CD4-positive, alpha-beta T cell (primary cell): Measurements from ENCODE around the gene SYN1. TPM values are rescaled to one million over a fixed set of nuclear protein-coding genes. Genes with fewer than 3 reads are reported as not detected.

Source experiments
- ATAC-seq: fragments of 200-7000 bp; cut with Tn5 transposase; one replicate; pipeline ENCODE4 v1.10.0; 2022; ENCODE audit warnings: mild to moderate bottlenecking; ENCODE audit not compliant: poor library complexity
- CTCF ChIA-PET: fragments of 350-600 bp; sonication (Branson Sonifier 250); formaldehyde crosslinking; loops from one replicate; lab custom pipeline; 2021; ENCODE audit warnings: antibody characterized with exemption, inconsistent platforms; lab: Charles Lee
- POLR2A ChIA-PET: fragments of 350-600 bp; sonication (Branson Sonifier 250); formaldehyde crosslinking; loops from one replicate; lab custom pipeline; 2021; ENCODE audit warnings: antibody characterized with exemption, inconsistent platforms; lab: Charles Lee
- DNase-seq, 14 experiments: peaks; one replicate each; pipeline ENCODE4 v3.0.0-alpha.2; 2013 to 2020; ENCODE audit warnings: mixed read lengths in 2 of 14
- H3K27ac ChIP-seq, 2 donors: one replicate each; pipeline versions ENCODE4 v1.5.1 to v1.7.0; 2013; ENCODE audit warnings: low read length in 2 of 2, low read depth in 1 of 2, mild to moderate bottlenecking in 1 of 2
- H3K27me3 ChIP-seq, 2 experiments: 1 replicate in 1 of 2; 2 replicates in 1 of 2; pipeline versions ENCODE4 v1.6.1 to v1.7.0; 2013; ENCODE audit warnings: low read length in 2 of 2, control low read depth in 1 of 2, mild to moderate bottlenecking in 1 of 2, moderate library complexity in 1 of 2; ENCODE audit not compliant: insufficient read depth in 2 of 2, control insufficient read depth in 1 of 2
- H3K36me3 ChIP-seq: one replicate; pipeline ENCODE4 v1.6.1; 2013; ENCODE audit warnings: low read length, control low read depth; ENCODE audit not compliant: insufficient read depth
- H3K4me1 ChIP-seq: one replicate; pipeline ENCODE4 v1.6.1; 2013; ENCODE audit warnings: low read length, control low read depth; ENCODE audit not compliant: insufficient read depth
- H3K4me3 ChIP-seq: one replicate; pipeline ENCODE4 v1.5.1; 2013; ENCODE audit warnings: mild to moderate bottlenecking, low read length, moderate library complexity
- H3K9me3 ChIP-seq, 2 experiments: 1 replicate in 1 of 2; 2 replicates in 1 of 2; pipeline versions ENCODE4 v1.6.1 to v1.7.0; 2013; ENCODE audit warnings: low read length in 2 of 2, mild to moderate bottlenecking in 2 of 2, control low read depth in 1 of 2, moderate library complexity in 1 of 2; ENCODE audit not compliant: control insufficient read depth in 1 of 2, insufficient read depth in 1 of 2
- H3K27ac Mint-ChIP-seq: one replicate; pipeline ENCODE4 v1.8.0; 2020; ENCODE audit warnings: mixed read lengths
- H3K27me3 Mint-ChIP-seq: one replicate; pipeline ENCODE4 v1.8.0; 2021; ENCODE audit warnings: mixed read lengths
- H3K36me3 Mint-ChIP-seq: one replicate; pipeline ENCODE4 v1.8.0; 2021; ENCODE audit warnings: low read depth, mixed read lengths
- H3K4me1 Mint-ChIP-seq: one replicate; pipeline ENCODE4 v1.8.0; 2021; ENCODE audit warnings: low read depth, mixed read lengths
- H3K4me3 Mint-ChIP-seq: one replicate; pipeline ENCODE4 v1.8.0; 2020; ENCODE audit warnings: mild to moderate bottlenecking, mixed read lengths
- H3K9me3 Mint-ChIP-seq: one replicate; pipeline ENCODE4 v1.8.0; 2020; ENCODE audit warnings: mixed read lengths
- intact Hi-C, 2 experiments: fragments of 100-400 bp; cut with DNase I in 1 of 2; cut with micrococcal nuclease in 1 of 2; formaldehyde crosslinking; loops; one replicate each; pipeline versions ENCODE4 v1.15.1 to v1.9.0; 2023 to 2025; cut with DNase I, micrococcal nuclease
- total RNA-seq, 174 experiments: library from RNA in 2 of 174; stranded (reverse) in 2 of 174; gene quantifications; one replicate each; pipeline ENCODE4 v1.2.3 and lab custom pipeline; 2021 to 2026
- TF ChIP-seq, protein P1 (sequence below): fragments of 200-600 bp; IDR thresholded peaks from one replicate; pipeline ENCODE4 v1.8.0; 2022; ENCODE audit warnings: antibody characterized with exemption, mild to moderate bottlenecking

The SYN1 gene
- total RNA-seq, 2 experiments from 2014 or later, result 0.27 to 0.87 TPM

DNA sequence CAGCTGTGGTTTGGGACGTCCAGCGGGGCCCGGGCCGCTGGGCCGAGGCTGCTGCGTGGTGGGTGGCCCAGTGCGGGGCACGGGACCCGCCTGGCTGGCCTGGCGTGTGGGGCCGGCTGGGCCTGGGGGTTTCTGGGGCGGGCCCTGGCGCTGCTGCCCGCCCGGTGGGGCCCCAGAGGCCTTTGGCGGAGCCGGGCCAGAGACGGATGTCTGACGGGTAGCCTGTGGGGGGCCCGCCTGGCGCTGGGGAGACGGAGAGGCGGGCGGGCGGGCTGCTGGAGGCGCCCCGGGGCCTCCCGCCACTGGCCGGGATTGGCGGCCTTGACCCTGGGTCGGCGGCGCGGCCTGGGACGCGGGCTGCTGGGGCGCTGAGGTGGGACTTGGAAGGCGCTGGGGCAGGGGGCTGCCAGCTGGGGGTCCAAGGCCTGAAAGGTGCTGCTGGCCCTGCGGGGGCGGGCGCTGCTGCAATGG is 45.5 kb downstream of the SYN1 start:
- DNase-seq, result no peak
- Histone ChIP-seq H3K4me3 (no peak overlapping the region), H3K27ac (no peak overlapping the region), H3K4me1 (peaks cover 23% of the 10 kb centered on the region), H3K36me3 (peaks cover 21% of the 10 kb centered on the region), H3K27me3 (no peaks in the 10 kb centered on the region), H3K9me3 (peaks cover 0 to 3% of the 10 kb centered on the region in 2 experiments)
- TF ChIP-seq, protein P1, sequence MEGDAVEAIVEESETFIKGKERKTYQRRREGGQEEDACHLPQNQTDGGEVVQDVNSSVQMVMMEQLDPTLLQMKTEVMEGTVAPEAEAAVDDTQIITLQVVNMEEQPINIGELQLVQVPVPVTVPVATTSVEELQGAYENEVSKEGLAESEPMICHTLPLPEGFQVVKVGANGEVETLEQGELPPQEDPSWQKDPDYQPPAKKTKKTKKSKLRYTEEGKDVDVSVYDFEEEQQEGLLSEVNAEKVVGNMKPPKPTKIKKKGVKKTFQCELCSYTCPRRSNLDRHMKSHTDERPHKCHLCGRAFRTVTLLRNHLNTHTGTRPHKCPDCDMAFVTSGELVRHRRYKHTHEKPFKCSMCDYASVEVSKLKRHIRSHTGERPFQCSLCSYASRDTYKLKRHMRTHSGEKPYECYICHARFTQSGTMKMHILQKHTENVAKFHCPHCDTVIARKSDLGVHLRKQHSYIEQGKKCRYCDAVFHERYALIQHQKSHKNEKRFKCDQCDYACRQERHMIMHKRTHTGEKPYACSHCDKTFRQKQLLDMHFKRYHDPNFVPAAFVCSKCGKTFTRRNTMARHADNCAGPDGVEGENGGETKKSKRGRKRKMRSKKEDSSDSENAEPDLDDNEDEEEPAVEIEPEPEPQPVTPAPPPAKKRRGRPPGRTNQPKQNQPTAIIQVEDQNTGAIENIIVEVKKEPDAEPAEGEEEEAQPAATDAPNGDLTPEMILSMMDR, result no peak
- H3K27ac Mint-ChIP-seq, result no peak overlapping the region
- POLR2A ChIA-PET, result no interaction called here
- H3K9me3 Mint-ChIP-seq, result no peaks in the 10 kb centered on the region
- intact Hi-C loops, result no loop called here
- CTCF ChIA-PET, result no interaction called here
- H3K36me3 Mint-ChIP-seq, result peaks cover 33% of the 10 kb centered on the region
- peaks cover 5% of the 10 kb centered on the region for H3K27me3 Mint-ChIP-seq
- H3K4me1 Mint-ChIP-seq, result peaks cover 10% of the 10 kb centered on the region
- ATAC-seq, result no peak
- H3K4me3 Mint-ChIP-seq, result no peak overlapping the region

DNA sequence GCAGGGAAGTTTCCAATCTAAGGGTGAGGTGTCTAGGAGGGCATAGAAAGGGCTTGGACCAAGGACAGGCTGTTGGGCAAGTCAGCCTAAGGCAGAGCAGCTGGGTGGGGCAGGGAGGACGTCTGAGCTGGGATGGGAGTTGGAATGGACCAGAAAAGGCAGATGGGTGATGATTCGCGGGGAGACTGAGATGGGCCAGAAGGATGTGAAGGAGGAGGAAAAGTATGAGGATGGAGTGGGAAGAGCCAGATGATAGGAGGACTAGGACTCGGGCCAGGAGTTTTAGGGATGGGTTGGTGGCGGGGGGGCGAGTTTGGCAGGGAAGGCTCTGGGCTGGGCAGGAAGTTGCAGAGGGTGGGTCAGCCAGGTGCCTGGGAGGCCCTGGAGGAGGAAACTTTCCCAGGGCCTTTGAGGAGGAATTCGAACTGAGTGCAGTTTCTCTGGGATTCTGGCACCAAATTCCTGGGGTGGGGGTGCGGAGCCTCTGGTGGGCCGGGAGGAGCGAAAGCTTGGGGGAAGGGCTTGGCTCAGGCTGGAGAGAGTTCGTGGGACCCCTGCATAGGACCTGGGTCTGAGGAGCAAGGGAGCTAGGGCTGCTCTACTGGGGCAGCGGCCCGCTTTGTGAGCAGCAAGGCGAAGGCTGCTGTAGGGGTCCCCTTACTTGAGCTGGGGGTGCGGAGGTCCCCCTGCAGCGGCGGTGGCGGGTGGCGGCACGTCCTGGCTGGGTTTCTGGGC is 46.1 kb downstream of the SYN1 start:
- H3K4me1 ChIP-seq, result peaks cover 17% of the 10 kb centered on the region
- intact Hi-C loops, result no loop called here
- ATAC-seq (no peak), DNase-seq (no peak)
- H3K27ac Mint-ChIP-seq, result peak overlapping the region; percentile 55
- peaks cover 27% of the 10 kb centered on the region for H3K36me3 ChIP-seq
- H3K27me3 Mint-ChIP-seq, result peaks cover 5% of the 10 kb centered on the region
- H3K4me1 Mint-ChIP-seq, result peaks cover 13% of the 10 kb centered on the region
- POLR2A ChIA-PET, result interaction anchor here (0.5 kb wide), 1 partner anchor 21 kb away, joined by 4 read pairs; no protein-coding TSS in a partner anchor
- peaks cover 39% of the 10 kb centered on the region for H3K36me3 Mint-ChIP-seq
- no peak overlapping the region for H3K27ac ChIP-seq
- TF ChIP-seq, protein P1, result no peak
- CTCF ChIA-PET, result no interaction called here
- no peaks in the 10 kb centered on the region for H3K9me3 Mint-ChIP-seq
- H3K4me3 ChIP-seq, result no peak overlapping the region
- H3K9me3 ChIP-seq, result peaks cover 0 to 3% of the 10 kb centered on the region in 2 experiments
- no peaks in the 10 kb centered on the region for H3K27me3 ChIP-seq
- H3K4me3 Mint-ChIP-seq, result peak overlapping the region; percentile 57

DNA sequence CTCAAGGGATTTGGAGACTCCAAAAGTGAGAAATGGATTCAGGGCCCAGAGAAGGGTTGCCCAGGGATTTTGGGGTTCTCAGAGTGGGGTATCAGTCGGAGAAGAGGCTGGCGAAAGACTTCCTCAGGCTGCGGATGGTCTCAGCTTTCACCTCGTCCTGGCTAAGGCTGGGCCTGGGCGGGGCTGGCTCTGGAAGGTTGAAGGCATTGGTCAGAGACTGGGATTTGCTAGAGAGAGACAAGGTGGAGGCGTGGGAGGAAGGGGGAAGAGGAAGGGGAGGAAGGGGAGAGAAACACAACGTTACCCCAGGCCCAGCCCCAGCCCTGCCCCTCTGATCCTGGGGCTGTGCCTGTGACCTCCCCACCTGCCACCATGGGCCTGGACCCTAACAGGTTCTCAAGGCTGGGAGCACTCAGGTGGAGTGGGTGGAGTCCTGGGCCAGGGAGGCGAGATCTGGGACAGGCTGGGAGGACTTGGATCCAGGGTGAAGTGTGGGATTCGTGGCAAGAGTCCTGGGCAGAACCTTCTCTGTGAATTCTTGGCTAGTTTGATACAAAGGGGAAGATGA is 46.8 kb downstream of the SYN1 start:
- H3K4me3 ChIP-seq, result no peak overlapping the region
- peaks cover 0 to 3% of the 10 kb centered on the region in 2 experiments for H3K9me3 ChIP-seq
- H3K27me3 ChIP-seq, result no peaks in the 10 kb centered on the region
- peaks cover 34% of the 10 kb centered on the region for H3K36me3 ChIP-seq
- ATAC-seq (peak; percentile 22), DNase-seq (no peak)
- Mint-ChIP-seq H3K27me3 (peaks cover 5% of the 10 kb centered on the region), H3K9me3 (no peaks in the 10 kb centered on the region), H3K4me1 (peaks cover 13% of the 10 kb centered on the region), H3K4me3 (peak overlapping the region; percentile 57), H3K36me3 (peaks cover 46% of the 10 kb centered on the region), H3K27ac (peak overlapping the region; percentile 55)
- H3K27ac ChIP-seq, result no peak overlapping the region
- TF ChIP-seq, protein P1, result no peak
- intact Hi-C loops, result no loop called here
- H3K4me1 ChIP-seq, result peaks cover 16% of the 10 kb centered on the region
- POLR2A ChIA-PET, result interaction anchor here (0.5 kb wide), 1 partner anchor 22 kb away, joined by 4 read pairs; no protein-coding TSS in a partner anchor
- CTCF ChIA-PET, result no interaction called here
